HEK293 (cell line): Measurements from ENCODE around the gene RBFOX2.

Experiments
- REST ChIP-seq: fragments of 450-650 bp; formaldehyde crosslinking; IDR thresholded peaks from 2 replicates; pipeline ENCODE4 v1.5.1; 2016; ENCODE audit warnings: missing biosample characterization, missing genetic modification characterization
- SETDB1 ChIP-seq: IDR thresholded peaks from one replicate; pipeline ENCODE4 v1.6.1; 2017; ENCODE audit warnings: mild to moderate bottlenecking, low read length, moderate library complexity, mixed read lengths; ENCODE audit not compliant: insufficient read length
- TSHZ1 ChIP-seq: fragments of 450-650 bp; formaldehyde crosslinking; IDR thresholded peaks from 2 replicates; pipeline ENCODE4 v1.5.1; 2016; ENCODE audit warnings: missing biosample characterization, missing genetic modification characterization, borderline replicate concordance
- ZBTB10 ChIP-seq: fragments of 450-650 bp; formaldehyde crosslinking; IDR thresholded peaks from 2 replicates; pipeline ENCODE4 v1.5.1; 2016; ENCODE audit warnings: missing biosample characterization, missing genetic modification characterization
- ZBTB26 ChIP-seq: fragments of 450-650 bp; formaldehyde crosslinking; optimal IDR thresholded peaks from 2 replicates; pipeline ENCODE3; 2016; ENCODE audit warnings: missing biosample characterization, mild to moderate bottlenecking, missing genetic modification characterization
- ZFP69B ChIP-seq: fragments of 450-650 bp; formaldehyde crosslinking; IDR thresholded peaks from 2 replicates; pipeline ENCODE4 v1.5.1; 2016; ENCODE audit warnings: missing biosample characterization, missing genetic modification characterization
- ZNF121 ChIP-seq: fragments of 450-650 bp; formaldehyde crosslinking; IDR thresholded peaks from 2 replicates; pipeline ENCODE4 v1.5.1; 2016; ENCODE audit warnings: missing biosample characterization, missing genetic modification characterization
- ZNF157 ChIP-seq: fragments of 450-650 bp; formaldehyde crosslinking; IDR thresholded peaks from 2 replicates; pipeline ENCODE4 v1.5.1; 2016; ENCODE audit warnings: missing biosample characterization, missing genetic modification characterization
- ZNF449 ChIP-seq: fragments of 450-650 bp; formaldehyde crosslinking; IDR thresholded peaks from 2 replicates; pipeline ENCODE4 v1.5.1; 2017; ENCODE audit warnings: missing biosample characterization, mild to moderate bottlenecking, missing genetic modification characterization, moderate library complexity
- ZNF707 ChIP-seq: fragments of 450-650 bp; formaldehyde crosslinking; IDR thresholded peaks from 2 replicates; pipeline ENCODE4 v1.5.1; 2016; ENCODE audit warnings: missing biosample characterization, missing genetic modification characterization
- TF ChIP-seq, protein P1 (sequence below): fragments of 450-650 bp; formaldehyde crosslinking; IDR thresholded peaks from 2 replicates; pipeline ENCODE4 v1.5.1; 2016; ENCODE audit warnings: missing biosample characterization, missing genetic modification characterization
- TF ChIP-seq, protein P2 (sequence below): fragments of 450-650 bp; formaldehyde crosslinking; IDR thresholded peaks from 2 replicates; pipeline ENCODE4; 2016; ENCODE audit warnings: missing biosample characterization, missing genetic modification characterization
- TF ChIP-seq, protein P3 (sequence below): sonication (generic); formaldehyde crosslinking; IDR thresholded peaks from 2 replicates; pipeline ENCODE4 v1.8.1; 2022; ENCODE audit warnings: mild to moderate bottlenecking, moderate library complexity, missing genetic modification reagents
- TF ChIP-seq, protein P4 (sequence below): fragments of 450-650 bp; formaldehyde crosslinking; IDR thresholded peaks from 2 replicates; pipeline ENCODE4 v1.5.1; 2016; ENCODE audit warnings: missing biosample characterization, missing genetic modification characterization

- no peak for TF ChIP-seq ZFP69B (tag by site-specific recombination)
- no peak for TF ChIP-seq ZBTB26 (tag by site-specific recombination)
- no peak for TF ChIP-seq ZNF157 (tag by site-specific recombination)
- no peak for TF ChIP-seq ZNF449 (tag by site-specific recombination)
- TF ChIP-seq, protein P1, sequence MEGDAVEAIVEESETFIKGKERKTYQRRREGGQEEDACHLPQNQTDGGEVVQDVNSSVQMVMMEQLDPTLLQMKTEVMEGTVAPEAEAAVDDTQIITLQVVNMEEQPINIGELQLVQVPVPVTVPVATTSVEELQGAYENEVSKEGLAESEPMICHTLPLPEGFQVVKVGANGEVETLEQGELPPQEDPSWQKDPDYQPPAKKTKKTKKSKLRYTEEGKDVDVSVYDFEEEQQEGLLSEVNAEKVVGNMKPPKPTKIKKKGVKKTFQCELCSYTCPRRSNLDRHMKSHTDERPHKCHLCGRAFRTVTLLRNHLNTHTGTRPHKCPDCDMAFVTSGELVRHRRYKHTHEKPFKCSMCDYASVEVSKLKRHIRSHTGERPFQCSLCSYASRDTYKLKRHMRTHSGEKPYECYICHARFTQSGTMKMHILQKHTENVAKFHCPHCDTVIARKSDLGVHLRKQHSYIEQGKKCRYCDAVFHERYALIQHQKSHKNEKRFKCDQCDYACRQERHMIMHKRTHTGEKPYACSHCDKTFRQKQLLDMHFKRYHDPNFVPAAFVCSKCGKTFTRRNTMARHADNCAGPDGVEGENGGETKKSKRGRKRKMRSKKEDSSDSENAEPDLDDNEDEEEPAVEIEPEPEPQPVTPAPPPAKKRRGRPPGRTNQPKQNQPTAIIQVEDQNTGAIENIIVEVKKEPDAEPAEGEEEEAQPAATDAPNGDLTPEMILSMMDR (tag by site-specific recombination) = no peak
- TF ChIP-seq, protein P2, sequence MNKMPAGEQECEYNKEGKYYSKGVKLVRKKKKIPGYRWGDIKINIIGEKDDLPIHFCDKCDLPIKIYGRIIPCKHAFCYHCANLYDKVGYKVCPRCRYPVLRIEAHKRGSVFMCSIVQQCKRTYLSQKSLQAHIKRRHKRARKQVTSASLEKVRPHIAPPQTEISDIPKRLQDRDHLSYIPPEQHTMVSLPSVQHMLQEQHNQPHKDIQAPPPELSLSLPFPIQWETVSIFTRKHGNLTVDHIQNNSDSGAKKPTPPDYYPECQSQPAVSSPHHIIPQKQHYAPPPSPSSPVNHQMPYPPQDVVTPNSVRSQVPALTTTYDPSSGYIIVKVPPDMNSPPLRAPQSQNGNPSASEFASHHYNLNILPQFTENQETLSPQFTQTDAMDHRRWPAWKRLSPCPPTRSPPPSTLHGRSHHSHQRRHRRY (tag by site-specific recombination) = no peak
- no peak for TF ChIP-seq ZBTB10 (tag by site-specific recombination)
- TF ChIP-seq, protein P3, sequence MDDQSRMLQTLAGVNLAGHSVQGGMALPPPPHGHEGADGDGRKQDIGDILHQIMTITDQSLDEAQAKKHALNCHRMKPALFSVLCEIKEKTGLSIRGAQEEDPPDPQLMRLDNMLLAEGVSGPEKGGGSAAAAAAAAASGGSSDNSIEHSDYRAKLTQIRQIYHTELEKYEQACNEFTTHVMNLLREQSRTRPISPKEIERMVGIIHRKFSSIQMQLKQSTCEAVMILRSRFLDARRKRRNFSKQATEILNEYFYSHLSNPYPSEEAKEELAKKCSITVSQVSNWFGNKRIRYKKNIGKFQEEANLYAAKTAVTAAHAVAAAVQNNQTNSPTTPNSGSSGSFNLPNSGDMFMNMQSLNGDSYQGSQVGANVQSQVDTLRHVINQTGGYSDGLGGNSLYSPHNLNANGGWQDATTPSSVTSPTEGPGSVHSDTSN = no peak
- no peak for TF ChIP-seq SETDB1
- TF ChIP-seq ZNF707 (tag by site-specific recombination) = no peak
- no peak for TF ChIP-seq TSHZ1 (tag by site-specific recombination)
- no peak for TF ChIP-seq ZNF121 (tag by site-specific recombination)
- TF ChIP-seq, protein P4, sequence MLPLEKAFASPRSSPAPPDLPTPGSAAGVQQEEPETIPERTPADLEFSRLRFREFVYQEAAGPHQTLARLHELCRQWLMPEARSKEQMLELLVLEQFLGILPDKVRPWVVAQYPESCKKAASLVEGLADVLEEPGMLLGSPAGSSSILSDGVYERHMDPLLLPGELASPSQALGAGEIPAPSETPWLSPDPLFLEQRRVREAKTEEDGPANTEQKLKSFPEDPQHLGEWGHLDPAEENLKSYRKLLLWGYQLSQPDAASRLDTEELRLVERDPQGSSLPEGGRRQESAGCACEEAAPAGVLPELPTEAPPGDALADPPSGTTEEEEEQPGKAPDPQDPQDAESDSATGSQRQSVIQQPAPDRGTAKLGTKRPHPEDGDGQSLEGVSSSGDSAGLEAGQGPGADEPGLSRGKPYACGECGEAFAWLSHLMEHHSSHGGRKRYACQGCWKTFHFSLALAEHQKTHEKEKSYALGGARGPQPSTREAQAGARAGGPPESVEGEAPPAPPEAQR (tag by site-specific recombination) = no peak
- no peak for TF ChIP-seq REST
Measured at GRCh38 chr22:36009085-36009484, 19.5 kb downstream of the RBFOX2 start.
